ENCODE measurements around the gene EPHA8.

Gene EPHA8

GRCh38 chr1:22625262-22625925 is 62.1 kb downstream of the EPHA8 start:
- no peaks in the 10 kb centered on the region for H3K9me3 ChIP-seq (ENCODE audit: control insufficient read depth, insufficient read depth, low read depth, low read length)
- no peaks in the 10 kb centered on the region for H3K4me1 ChIP-seq (ENCODE audit: control insufficient read depth, insufficient read depth, low read length)
- ChIA-PET POLR2A (no interaction called here), CTCF (interaction anchor here (1.0 kb wide), 1 partner anchor 235 kb away, joined by 3 read pairs; no protein-coding TSS in a partner anchor)
- no peak overlapping the region for H3K4me3 ChIP-seq (ENCODE audit: low read depth, low read length)
- TF ChIP-seq ZNF747 (tag by site-specific recombination; IDR thresholded peaks at IDR 0.05) (no peak), REST (tag by site-specific recombination; IDR thresholded peaks at IDR 0.05) (peak; percentile 90)
- no peaks in the 10 kb centered on the region for H3K36me3 ChIP-seq (ENCODE audit: control insufficient read depth in 2 of 2, insufficient read depth in 1 of 2, low read length in 2 of 2)
- H3K27ac ChIP-seq (ENCODE audit: extremely low read depth, low read depth, low read length): no peak overlapping the region

- Histone ChIP-seq H3K36me3 (ENCODE audit: control insufficient read depth in 2 of 2, insufficient read depth in 1 of 2, low read length in 2 of 2) (no peaks in the 10 kb centered on the region), H3K4me1 (ENCODE audit: control insufficient read depth, insufficient read depth, low read length) (no peaks in the 10 kb centered on the region), H3K9me3 (ENCODE audit: control insufficient read depth, insufficient read depth, low read depth, low read length) (no peaks in the 10 kb centered on the region), H3K27ac (ENCODE audit: extremely low read depth, low read depth, low read length) (no peak overlapping the region), H3K4me3 (ENCODE audit: low read depth, low read length) (no peak overlapping the region)
- POLR2A ChIA-PET: no interaction called here
- TF ChIP-seq ZBTB1 (tag by site-specific recombination; IDR thresholded peaks at IDR 0.05) (no peak), ZNF561 (tag by site-specific recombination; IDR thresholded peaks at IDR 0.05; ENCODE audit: borderline replicate concordance) (no peak), ZNF37A (tag by site-specific recombination; IDR thresholded peaks at IDR 0.05) (no peak), ZNF362 (tag by site-specific recombination; IDR thresholded peaks at IDR 0.05) (no peak), ELK4 (IDR thresholded peaks at IDR 0.05; ENCODE audit: borderline replicate concordance, low read depth, low read length) (no peak), ZNF280D (tag by site-specific recombination; IDR thresholded peaks at IDR 0.05) (no peak), ZNF670 (tag by site-specific recombination; IDR thresholded peaks at IDR 0.05; ENCODE audit: low read depth) (no peak), ZNF621 (tag by site-specific recombination; IDR thresholded peaks at IDR 0.05) (no peak)
- CTCF ChIA-PET: no interaction called here
These were observed 63.2 kb downstream of the EPHA8 start for GRCh38 chr1:22626237-22627157.
